ENCODE measurements around the gene MIGA2. TPM values are rescaled to one million over a fixed set of nuclear protein-coding genes. Genes with fewer than 3 reads are reported as not detected.
A peak's percentile ranks its signal among the peaks of the same experiment; 100 is the strongest.

Gene MIGA2
- total and polyA plus RNA-seq, 7 experiments from 2014 or later, result 7.1 to 73.4 (median 60.2) TPM

GRCh38 chr9:129023908-129024233, 12.6 kb upstream of the MIGA2 start:
- Mint-ChIP-seq H3K27ac (peak overlapping the region in 1 of 9 donors; percentile 55), H3K4me1 (peaks cover 17 to 41% (median 34%) of the 10 kb centered on the region in 7 donors), H3K36me3 (peaks cover 0 to 6% (median 0%) of the 10 kb centered on the region in 5 donors), H3K27me3 (no peaks in the 10 kb centered on the region), H3K9me3 (peaks cover 0 to 1% (median 0%) of the 10 kb centered on the region in 11 donors), H3K4me3 (no peak overlapping the region)
- ChIA-PET CTCF (no interaction called here), POLR2A (no interaction called here)
- no peaks in the 10 kb centered on the region for H3K27me3 ChIP-seq (ENCODE audit: control insufficient read depth in 2 of 2, insufficient read depth in 2 of 2, low read length in 2 of 2)
- no peak overlapping the region for H3K27ac ChIP-seq (ENCODE audit: low read depth, low read length)
- no peaks in the 10 kb centered on the region for H3K9me3 ChIP-seq (ENCODE audit: control insufficient read depth in 2 of 3, low read length in 3 of 3)
- no peak for DNase-seq
- intact Hi-C loops (cut with micrococcal nuclease), result no loop called here
- peaks cover 13 to 18% of the 10 kb centered on the region in 2 donors for H3K4me1 ChIP-seq (ENCODE audit: control insufficient read depth in 2 of 2, insufficient read depth in 2 of 2, low read length in 2 of 2)
- peaks cover 0 to 5% (median 0%) of the 10 kb centered on the region in 3 experiments for H3K36me3 ChIP-seq (ENCODE audit: control insufficient read depth in 2 of 3, insufficient read depth in 3 of 3, low read length in 3 of 3)
- ATAC-seq, result no peak
- no peak overlapping the region for H3K4me3 ChIP-seq (ENCODE audit: low read length)

- H3K4me3 ChIP-seq (ENCODE audit: low read length), result peak overlapping the region; percentile 76
- no peaks in the 10 kb centered on the region for H3K27me3 Mint-ChIP-seq
- CTCF ChIA-PET, result no interaction called here
- H3K4me1 Mint-ChIP-seq, result peaks cover 17 to 50% (median 34%) of the 10 kb centered on the region in 7 donors
- no peak for DNase-seq
- intact Hi-C loops (cut with micrococcal nuclease), result loop anchor here in 1 of 2 donors (5.0 kb wide), 1 partner anchor 79 kb away; the partner anchor contains the start of genes DOLK and NUP188
- peaks cover 13 to 18% of the 10 kb centered on the region in 2 donors for H3K4me1 ChIP-seq (ENCODE audit: control insufficient read depth in 2 of 2, insufficient read depth in 2 of 2, low read length in 2 of 2)
- POLR2A ChIA-PET, result interaction anchor here (1.6 to 2.1 kb wide), 2 partner anchors 10 to 12 kb away, joined by 9 to 10 read pairs; partner anchors contain the start of gene MIGA2
- ATAC-seq, result no peak
- no peaks in the 10 kb centered on the region for H3K9me3 ChIP-seq (ENCODE audit: control insufficient read depth in 2 of 3, low read length in 3 of 3)
- H3K36me3 ChIP-seq (ENCODE audit: control insufficient read depth in 2 of 3, insufficient read depth in 3 of 3, low read length in 3 of 3), result no peaks in the 10 kb centered on the region
- H3K9me3 Mint-ChIP-seq, result peaks cover 0 to 1% (median 0%) of the 10 kb centered on the region in 11 donors
- peak overlapping the region; percentile 81 to 92 (median 83) for H3K4me3 Mint-ChIP-seq
- H3K36me3 Mint-ChIP-seq, result peaks cover 0 to 3% (median 0%) of the 10 kb centered on the region in 5 donors
- H3K27ac ChIP-seq (ENCODE audit: low read depth, low read length), result peak overlapping the region; percentile 72
- no peaks in the 10 kb centered on the region for H3K27me3 ChIP-seq (ENCODE audit: control insufficient read depth in 2 of 2, insufficient read depth in 2 of 2, low read length in 2 of 2)
- peak overlapping the region in 7 of 9 donors; percentile 52 to 90 (median 78) for H3K27ac Mint-ChIP-seq
Measured at GRCh38 chr9:129026442-129027223, 9.8 kb upstream of the MIGA2 start.

GRCh38 chr9:129027224-129027684, 9.2 kb upstream of the MIGA2 start:
- ATAC-seq, result no peak
- peak overlapping the region; percentile 72 for H3K27ac ChIP-seq (ENCODE audit: low read depth, low read length)
- no peaks in the 10 kb centered on the region for H3K27me3 ChIP-seq (ENCODE audit: control insufficient read depth in 2 of 2, insufficient read depth in 2 of 2, low read length in 2 of 2)
- H3K36me3 Mint-ChIP-seq, result no peaks in the 10 kb centered on the region
- H3K9me3 Mint-ChIP-seq, result peaks cover 0 to 1% (median 0%) of the 10 kb centered on the region in 11 donors
- H3K4me3 ChIP-seq (ENCODE audit: low read length), result peak overlapping the region; percentile 76
- H3K4me1 ChIP-seq (ENCODE audit: control insufficient read depth in 2 of 2, insufficient read depth in 2 of 2, low read length in 2 of 2), result peaks cover 13 to 18% of the 10 kb centered on the region in 2 donors
- no peaks in the 10 kb centered on the region for H3K36me3 ChIP-seq (ENCODE audit: control insufficient read depth in 2 of 3, insufficient read depth in 3 of 3, low read length in 3 of 3)
- H3K9me3 ChIP-seq (ENCODE audit: control insufficient read depth in 2 of 3, low read length in 3 of 3), result no peaks in the 10 kb centered on the region
- H3K4me1 Mint-ChIP-seq, result peaks cover 13 to 46% (median 30%) of the 10 kb centered on the region in 7 donors
- CTCF ChIA-PET, result no interaction called here
- H3K4me3 Mint-ChIP-seq, result peak overlapping the region; percentile 81 to 92 (median 83)
- intact Hi-C loops (cut with micrococcal nuclease), result loop anchor here in 1 of 2 donors (5.0 kb wide), 1 partner anchor 80 kb away; the partner anchor contains the start of genes DOLK and NUP188
- POLR2A ChIA-PET, result interaction anchor here (1.3 to 2.1 kb wide), 3 partner anchors 9 to 53 kb away, joined by 6 to 10 read pairs (median 9); partner anchors contain the start of genes DOLPP1 and MIGA2
- no peak for DNase-seq
- peak overlapping the region; percentile 62 to 90 (median 78) for H3K27ac Mint-ChIP-seq
- no peaks in the 10 kb centered on the region for H3K27me3 Mint-ChIP-seq

- Mint-ChIP-seq H3K4me3 (peak overlapping the region; percentile 81 to 92 (median 83)), H3K9me3 (peaks cover 0 to 1% (median 0%) of the 10 kb centered on the region in 11 donors), H3K36me3 (no peaks in the 10 kb centered on the region), H3K27ac (peak overlapping the region; percentile 62 to 90 (median 78)), H3K4me1 (peaks cover 13 to 41% (median 28%) of the 10 kb centered on the region in 7 donors), H3K27me3 (no peaks in the 10 kb centered on the region)
- DNase-seq (peak in 5 of 9 donors; percentile 67 to 88 (median 85)), ATAC-seq (peak; percentile 71)
- Histone ChIP-seq H3K9me3 (ENCODE audit: control insufficient read depth in 2 of 3, low read length in 3 of 3) (no peaks in the 10 kb centered on the region), H3K36me3 (ENCODE audit: control insufficient read depth in 2 of 3, insufficient read depth in 3 of 3, low read length in 3 of 3) (no peaks in the 10 kb centered on the region), H3K4me3 (ENCODE audit: low read length) (peak overlapping the region; percentile 76), H3K27ac (ENCODE audit: low read depth, low read length) (peak overlapping the region; percentile 72), H3K27me3 (ENCODE audit: control insufficient read depth in 2 of 2, insufficient read depth in 2 of 2, low read length in 2 of 2) (no peaks in the 10 kb centered on the region), H3K4me1 (ENCODE audit: control insufficient read depth in 2 of 2, insufficient read depth in 2 of 2, low read length in 2 of 2) (peaks cover 13 to 18% of the 10 kb centered on the region in 2 donors)
- intact Hi-C loops (cut with micrococcal nuclease), result loop anchor here (1.0 to 5.0 kb wide), 13 partner anchors 9 to 751 kb away; partner anchors contain the start of genes DOLPP1 (in 2 of the 2), LRRC8A (in 2 of the 2), MIGA2 (in 2 of the 2) and COQ4 (in 1 of the 2)
- CTCF ChIA-PET, result interaction anchor here (0.5 kb wide), 1 partner anchor 42 kb away, joined by 3 read pairs; no protein-coding TSS in a partner anchor
- POLR2A ChIA-PET, result interaction anchor here (1.3 to 2.1 kb wide), 3 partner anchors 9 to 53 kb away, joined by 6 to 10 read pairs (median 9); partner anchors contain the start of genes DOLPP1 and MIGA2
Measured at GRCh38 chr9:129027685-129028191, 8.7 kb upstream of the MIGA2 start.

GRCh38 chr9:129028192-129028966, 8.0 kb upstream of the MIGA2 start, which contains the start of gene SH3GLB2:
TSS of gene SH3GLB2 (minus strand) at chr9:129028331. CDS start at chr9:129028154, 177 bp downstream.
- H3K36me3 ChIP-seq (ENCODE audit: control insufficient read depth in 2 of 3, insufficient read depth in 3 of 3, low read length in 3 of 3), result no peaks in the 10 kb centered on the region
- intact Hi-C loops (cut with micrococcal nuclease), result loop anchor here (1.0 to 5.0 kb wide), 13 partner anchors 8 to 752 kb away; partner anchors contain the start of genes DOLPP1 (in 2 of the 2), LRRC8A (in 2 of the 2), MIGA2 (in 2 of the 2) and COQ4 (in 1 of the 2)

More at GRCh38 chr9:129028192-129028966, 8.0 kb upstream of the MIGA2 start, which contains the start of gene SH3GLB2:
- Mint-ChIP-seq H3K27me3 (no peaks in the 10 kb centered on the region), H3K9me3 (no peaks in the 10 kb centered on the region), H3K27ac (peak within 1 kb of the TSS; percentile 62 to 90 (median 78)), H3K4me1 (peaks cover 13 to 37% (median 25%) of the 10 kb centered on the region in 7 donors), H3K4me3 (peak within 1 kb of the TSS; percentile 81 to 92 (median 83)), H3K36me3 (no peaks in the 10 kb centered on the region)
- Histone ChIP-seq H3K9me3 (ENCODE audit: control insufficient read depth in 2 of 3, low read length in 3 of 3) (no peaks in the 10 kb centered on the region), H3K4me1 (ENCODE audit: control insufficient read depth in 2 of 2, insufficient read depth in 2 of 2, low read length in 2 of 2) (peaks cover 13 to 18% of the 10 kb centered on the region in 2 donors), H3K27ac (ENCODE audit: low read depth, low read length) (peak within 1 kb of the TSS; percentile 72), H3K27me3 (ENCODE audit: control insufficient read depth in 2 of 2, insufficient read depth in 2 of 2, low read length in 2 of 2) (no peaks in the 10 kb centered on the region), H3K4me3 (ENCODE audit: low read length) (peak within 1 kb of the TSS; percentile 76)
- CTCF ChIA-PET, result interaction anchor here (0.5 kb wide), 1 partner anchor 43 kb away, joined by 3 read pairs; no protein-coding TSS in a partner anchor
- POLR2A ChIA-PET, result interaction anchor here (0.7 to 2.1 kb wide), 5 partner anchors 8 to 657 kb away, joined by 3 to 10 read pairs (median 6); partner anchors contain the start of genes DOLPP1, MIGA2 and URM1
- peak in 8 of 9 donors; percentile 81 to 97 (median 88) for DNase-seq
- ATAC-seq, result peak; percentile 94
